GM19238 (cell line): ENCODE measurements around the gene FYB2.

Experiments used
- DNase-seq: peaks from one replicate; pipeline ENCODE4 v3.0.0; 2011; ENCODE audit warnings: low spot score; ENCODE audit not compliant: insufficient read length

Gene FYB2, protein sequence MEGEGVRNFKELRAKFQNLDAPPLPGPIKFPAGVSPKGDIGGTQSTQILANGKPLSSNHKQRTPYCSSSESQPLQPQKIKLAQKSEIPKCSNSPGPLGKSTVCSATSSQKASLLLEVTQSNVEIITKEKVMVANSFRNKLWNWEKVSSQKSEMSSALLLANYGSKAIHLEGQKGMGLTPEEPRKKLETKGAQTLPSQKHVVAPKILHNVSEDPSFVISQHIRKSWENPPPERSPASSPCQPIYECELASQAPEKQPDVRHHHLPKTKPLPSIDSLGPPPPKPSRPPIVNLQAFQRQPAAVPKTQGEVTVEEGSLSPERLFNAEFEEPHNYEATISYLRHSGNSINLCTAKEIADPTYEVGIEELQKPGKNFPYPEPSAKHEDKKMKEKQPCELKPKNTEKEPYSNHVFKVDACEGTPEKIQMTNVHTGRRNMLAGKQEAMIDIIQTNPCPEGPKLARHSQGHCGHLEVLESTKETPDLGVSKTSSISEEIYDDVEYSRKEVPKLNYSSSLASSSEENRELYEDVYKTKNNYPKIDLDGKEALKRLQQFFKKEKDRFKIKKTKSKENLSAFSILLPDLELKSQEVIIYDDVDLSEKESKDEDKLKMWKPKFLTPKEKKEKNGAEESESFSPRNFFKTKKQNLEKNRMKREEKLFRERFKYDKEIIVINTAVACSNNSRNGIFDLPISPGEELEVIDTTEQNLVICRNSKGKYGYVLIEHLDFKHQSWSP

DNA sequence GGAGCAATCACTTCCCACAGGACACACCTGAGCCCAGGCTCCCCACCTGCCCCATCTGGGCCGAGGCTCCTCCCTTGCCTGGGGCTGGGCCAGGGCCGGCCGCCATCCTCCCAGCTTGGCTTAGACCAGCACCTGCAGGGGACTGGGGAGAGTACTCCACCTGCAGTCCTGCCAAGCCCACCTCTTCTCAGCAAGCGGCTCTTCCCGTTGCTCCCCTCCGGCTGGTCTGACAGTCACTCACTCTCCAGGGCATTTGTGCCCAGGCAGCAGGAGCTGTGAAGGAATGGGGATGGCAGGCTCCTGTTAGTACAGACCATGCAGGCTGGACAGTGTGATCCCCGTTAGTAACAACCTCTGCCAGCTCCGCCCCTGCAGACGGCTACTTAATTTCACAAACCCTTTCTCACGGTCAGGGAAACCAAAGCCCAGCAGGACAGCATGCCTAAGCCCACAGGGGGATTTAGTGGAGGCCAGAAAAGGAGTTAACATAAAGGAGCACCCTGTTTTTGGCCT lies at the start of gene FYB2:
Gene FYB2, minus strand, starts transcription at position 18 of the 513 bp plus-strand sequence. CDS start 114 bp downstream, outside the sequence.
- DNase-seq: no peak

DNA sequence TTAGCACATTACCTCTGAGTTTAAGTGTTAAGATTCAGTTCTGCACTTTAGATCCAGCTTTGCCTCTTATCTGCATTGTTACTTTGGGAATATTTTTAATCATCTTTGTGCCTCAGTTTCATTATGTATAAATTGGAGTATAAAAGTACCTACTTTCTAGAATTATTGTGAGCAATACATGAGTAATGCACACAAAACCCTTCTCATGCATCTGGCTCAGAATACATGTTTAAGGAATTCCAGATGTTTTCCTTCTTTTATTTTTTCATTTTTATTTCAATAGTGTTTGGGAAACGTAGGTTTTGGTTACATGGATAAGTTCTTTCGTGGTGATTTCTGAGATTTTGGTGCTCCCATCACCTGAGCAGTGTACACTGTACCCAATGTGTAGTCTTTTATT lies 49.6 kb upstream of the FYB2 start:
- DNase-seq: no peak

DNA sequence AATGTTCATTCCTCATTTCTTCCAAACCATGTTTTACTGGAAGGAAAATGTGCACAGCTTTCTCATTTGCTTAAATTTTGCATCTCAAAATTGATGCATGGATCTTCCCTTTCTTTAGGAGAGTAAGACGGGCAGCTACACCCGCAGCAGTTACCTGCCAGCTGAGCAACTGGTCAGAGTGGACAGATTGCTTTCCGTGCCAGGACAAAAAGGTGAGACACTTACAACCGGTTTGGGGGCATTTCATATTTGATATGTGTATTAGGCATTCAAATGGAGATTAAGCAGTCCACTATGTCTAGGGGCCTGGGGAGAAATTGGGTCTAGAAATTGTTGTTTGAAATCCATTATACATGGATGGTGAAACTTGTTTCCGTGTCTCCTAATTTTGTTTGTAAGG lies 48.3 kb upstream of the FYB2 start:
- DNase-seq: no peak

DNA sequence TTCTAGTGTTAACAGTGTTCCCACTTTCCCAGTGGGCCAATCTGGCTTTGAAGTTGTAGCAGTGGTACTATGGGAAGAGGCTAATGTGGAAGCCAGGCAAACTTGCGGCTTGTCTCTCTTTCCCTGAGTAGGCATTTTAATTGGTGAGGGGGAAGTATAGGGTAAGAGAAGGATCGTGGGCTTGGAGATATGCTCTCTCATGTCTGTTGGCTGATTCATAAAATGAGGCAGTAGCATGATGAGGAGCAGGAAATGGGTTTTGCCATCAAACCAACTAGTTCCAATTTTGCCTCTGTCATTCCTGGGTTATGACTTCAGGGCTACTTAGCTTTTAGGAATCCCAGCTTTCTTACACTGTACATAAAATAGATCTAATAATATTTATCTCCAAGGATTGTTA lies 47.5 kb upstream of the FYB2 start:
- no peak for DNase-seq

DNA sequence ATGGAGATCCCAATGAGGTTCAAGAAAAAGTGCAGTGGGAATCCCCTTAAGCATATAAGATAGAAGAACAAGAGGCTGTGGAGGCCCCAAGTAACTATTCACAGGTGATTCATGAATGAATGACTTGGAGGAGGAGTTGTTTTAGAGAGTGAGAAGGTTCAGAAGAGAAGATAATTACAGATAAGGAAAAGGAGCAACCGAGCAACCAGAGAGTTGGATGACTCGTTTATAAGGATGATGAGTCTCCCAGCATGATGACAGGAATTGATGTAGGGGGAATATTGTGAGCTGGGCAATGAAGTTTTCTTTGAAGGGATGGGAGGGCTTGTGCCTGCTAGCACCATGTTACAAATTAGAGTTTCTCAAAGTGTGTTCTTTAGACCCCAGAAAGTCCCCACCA lies 45.2 kb upstream of the FYB2 start:
- no peak for DNase-seq

DNA sequence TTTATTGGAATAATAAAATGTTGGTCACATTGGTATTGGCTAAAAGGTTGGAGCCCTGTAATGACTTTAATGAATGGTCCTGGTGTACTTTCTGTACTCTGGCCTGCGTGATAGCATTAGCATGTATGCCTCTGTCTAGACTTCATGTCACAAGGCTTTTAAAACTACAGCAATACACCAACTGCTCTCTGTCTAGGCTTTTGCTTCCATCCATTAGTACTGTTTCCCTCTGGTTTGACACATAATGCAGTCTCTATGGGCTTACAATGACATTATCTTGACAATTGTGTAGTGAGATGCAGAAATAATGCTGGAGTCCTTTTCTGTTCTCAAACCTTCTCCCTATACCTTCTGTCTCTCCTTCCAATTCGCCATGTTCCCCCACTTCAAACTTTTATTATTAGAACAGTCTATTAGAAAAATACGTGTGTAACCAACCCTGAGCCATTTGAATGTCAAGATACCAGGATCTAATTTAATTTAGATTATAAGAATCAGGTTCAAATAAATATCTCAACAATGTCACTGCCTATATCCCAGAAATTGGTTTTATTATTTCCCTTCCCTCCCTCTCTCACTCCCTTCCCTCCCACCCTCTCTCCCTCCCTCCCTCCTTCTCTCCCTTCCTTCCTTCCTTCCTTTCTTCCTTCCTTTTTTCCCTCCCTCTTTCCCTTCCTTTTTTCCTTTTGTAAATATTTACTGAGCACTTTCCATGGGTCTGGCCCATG lies 44.2 kb upstream of the FYB2 start:
- DNase-seq: no peak

DNA sequence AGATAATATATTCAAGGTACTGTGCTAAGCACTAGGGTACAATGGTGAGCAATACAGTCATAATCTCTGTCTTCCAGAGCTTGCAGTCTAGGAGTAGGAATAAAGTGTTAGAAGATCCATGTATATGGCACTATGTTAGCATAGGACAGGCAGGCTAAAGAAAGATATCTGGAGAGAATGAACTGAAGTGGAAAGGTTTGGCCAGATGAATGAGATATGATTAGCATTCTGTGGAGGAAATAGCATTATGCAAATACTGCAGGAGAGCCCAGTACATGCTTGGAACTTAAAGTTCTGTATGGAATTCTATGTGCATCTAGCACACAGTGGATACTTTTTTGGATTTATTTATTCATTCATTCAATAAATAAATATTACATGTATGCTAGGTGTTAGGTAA lies 40.1 kb upstream of the FYB2 start:
- DNase-seq: no peak

DNA sequence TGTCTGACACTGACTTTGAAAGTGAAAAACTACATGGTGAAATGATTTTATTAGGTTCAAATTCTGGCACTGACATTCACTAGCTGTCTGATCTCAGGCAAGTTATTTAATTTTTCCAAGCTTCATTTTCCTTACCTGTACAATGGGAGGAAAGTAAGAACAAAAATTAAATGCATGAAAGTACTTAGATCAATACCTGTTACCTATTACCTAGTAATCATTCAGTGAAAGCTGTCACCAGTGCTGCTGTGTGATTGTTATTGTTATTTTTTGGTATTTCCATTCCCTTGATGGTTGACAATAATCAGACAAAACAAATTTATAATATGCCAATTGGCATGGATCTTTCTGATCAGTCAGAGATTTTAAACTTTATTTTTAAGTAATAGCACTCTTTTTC lies 37.0 kb upstream of the FYB2 start:
- no peak for DNase-seq

DNA sequence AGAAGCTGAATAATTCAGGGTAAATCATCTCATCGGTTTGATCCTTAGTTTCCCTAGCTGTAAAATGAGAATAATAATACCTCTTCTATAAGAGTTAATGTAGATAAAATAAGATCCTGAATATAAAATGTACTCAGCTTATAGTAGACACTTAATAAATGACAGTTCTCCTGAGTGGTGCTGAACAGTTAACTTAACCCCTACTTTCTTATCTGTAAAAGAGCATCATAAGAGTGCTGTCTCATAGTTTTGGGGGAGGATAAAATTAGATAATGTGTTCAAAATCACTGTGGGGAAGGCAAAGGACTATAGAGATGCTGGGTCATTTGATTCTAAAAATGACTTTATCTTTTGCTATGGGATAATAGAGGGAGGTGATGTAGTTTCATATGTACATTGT lies 36.0 kb upstream of the FYB2 start:
- DNase-seq: no peak

DNA sequence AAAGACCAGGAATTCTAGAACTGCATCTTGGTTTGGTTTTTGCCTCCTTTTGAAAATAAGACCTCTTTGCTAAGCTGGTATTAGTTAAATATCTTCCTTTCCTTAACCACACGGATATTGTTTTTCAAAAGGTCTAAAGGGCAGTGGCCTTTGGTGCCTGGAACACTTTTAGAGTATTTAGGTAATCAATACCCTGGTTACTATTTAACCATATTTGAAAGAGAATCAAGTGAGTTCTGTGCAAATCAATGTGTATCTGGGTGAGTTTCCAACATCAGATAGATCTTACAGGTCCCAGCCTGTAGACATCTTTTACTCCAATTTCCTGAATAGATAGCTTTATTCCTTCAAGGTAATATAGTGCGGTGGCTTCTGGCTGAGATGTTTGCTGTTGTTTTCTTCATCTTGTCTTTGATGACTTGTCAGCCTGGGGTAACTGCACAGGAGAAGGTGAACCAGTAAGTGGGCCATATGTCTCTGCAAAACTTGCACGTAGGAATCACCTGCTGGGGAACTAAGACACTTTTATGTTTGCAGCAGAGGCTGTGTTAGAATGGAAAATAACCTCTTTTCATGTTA lies 35.4 kb upstream of the FYB2 start, which contains the start of gene C8A:
Gene C8A, plus strand, starts transcription at position 277 of the 579 bp plus-strand sequence. Its CDS starts 105 bp downstream, at position 382.
- no peak for DNase-seq

DNA sequence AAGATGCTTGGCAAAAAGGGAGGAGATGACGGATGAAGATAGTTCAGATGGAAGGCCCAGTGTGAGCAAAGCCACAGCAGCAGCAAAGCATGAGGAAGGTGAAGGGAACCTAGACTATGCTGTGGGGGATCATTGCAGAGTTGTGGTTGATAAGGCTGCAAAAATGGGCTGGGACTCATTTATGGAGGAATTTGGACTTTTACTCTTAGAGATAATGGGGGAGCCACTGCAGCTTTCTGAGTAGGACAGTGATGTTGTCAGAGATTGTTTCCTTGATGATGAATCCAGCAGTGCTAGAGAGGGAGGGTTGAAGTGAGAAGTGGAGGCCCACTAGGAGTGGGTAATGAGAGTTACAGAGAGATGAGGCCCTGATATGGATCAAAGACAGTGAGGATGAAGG lies 33.3 kb upstream of the FYB2 start:
- no peak for DNase-seq

DNA sequence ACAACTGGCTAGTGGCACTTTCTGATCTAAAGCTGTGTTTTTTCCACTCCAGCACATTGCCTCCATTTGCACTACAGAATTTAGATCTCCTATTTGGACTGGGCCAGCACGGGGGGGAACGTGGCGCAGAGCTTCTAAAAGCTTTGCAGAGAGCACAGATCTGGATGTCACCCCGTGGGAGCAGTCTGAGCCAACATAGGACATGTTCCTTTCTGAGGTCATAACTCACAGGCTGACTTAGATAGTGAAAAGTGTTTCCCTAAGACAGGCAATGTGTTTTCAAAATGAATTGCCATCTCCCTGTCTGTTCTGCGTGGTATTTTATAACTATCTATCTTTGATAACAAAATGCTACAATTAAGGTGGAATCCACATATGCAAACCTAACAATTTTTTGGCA lies 31.7 kb upstream of the FYB2 start:
- DNase-seq: no peak

DNA sequence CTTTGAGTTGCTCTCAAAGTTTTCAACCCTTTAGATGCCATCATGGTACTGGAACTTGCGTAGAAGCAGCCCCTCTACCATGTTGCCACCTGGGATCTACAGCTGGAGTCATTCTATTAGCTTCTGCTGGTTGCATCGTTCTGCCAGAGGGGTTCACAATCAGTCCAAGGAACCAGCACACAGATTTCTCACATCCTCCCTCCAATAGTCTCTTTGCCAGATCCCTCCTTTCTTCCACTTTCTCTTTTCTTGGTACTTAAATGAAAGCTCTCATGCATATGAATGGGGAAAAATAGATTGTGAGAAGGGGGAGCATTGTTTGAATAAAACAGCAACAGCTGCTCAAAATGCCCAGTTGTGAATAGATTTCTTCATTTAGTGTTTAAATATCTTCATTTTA lies 31.2 kb upstream of the FYB2 start:
- no peak for DNase-seq

DNA sequence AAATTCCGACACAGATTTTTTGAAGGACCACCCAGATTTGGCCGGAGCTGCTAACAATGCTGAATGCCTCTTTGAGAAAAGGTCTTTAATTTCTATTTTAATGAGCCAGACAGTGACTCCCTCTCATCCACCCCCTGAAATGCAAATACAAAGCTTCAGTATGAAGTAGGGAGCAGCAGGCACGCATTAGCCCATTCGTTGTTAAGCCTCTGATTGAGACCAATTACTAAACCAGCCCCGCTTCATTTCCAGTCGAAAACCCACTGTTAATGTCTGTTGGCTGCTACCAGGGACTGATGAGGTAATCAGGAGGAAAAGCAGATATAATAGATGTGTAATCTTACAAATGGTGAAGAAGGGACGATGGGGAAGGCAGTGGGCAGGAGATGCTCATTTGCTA lies 30.5 kb upstream of the FYB2 start:
- no peak for DNase-seq

DNA sequence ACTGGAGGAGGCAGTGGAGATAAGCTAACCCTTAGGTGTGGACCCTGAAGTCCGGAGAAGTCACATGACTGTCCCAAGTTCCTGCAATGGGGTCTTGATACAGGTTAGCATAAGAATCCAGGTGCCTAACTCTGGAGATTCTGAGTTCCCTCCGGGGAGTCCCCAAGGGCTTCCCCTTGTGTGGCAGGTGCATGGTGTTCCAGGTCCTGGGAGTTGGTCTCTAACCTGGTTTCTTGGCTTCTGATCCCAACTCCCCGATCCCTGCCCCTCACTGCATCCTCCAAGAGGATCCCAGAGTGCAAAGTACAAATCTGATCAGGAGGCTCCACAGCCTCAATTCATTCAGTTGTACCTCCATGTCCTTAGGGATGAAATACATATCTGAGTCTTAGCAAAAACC lies 26.1 kb upstream of the FYB2 start:
- no peak for DNase-seq

DNA sequence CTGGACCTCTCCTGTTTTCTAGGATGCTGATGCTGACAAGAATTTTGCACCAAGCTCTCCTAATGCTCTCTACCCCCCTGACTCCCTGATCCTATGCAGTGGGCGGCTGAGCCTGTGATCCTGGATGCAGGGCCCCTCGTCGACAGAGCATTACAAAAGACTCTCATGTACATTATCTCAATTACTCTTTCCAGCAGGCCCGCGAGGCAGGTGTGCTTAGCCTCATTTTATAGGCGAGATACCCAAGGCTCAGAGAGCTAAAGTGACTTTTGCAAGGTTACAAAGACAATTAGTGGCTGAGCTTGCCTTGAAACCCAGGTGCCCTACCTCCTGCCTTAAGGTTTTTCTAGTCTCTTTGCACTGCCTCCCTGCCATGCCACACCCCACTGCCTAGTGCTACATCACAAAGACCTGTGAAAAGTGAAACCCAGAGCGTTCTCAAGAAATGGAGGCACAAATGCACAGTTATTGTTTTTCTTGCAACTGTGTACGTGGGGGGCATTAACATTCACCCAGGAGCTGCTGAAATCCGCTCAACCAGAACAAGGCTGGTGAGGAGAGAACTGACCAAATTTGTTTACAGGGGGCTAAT lies 25.4 kb upstream of the FYB2 start:
- DNase-seq: no peak

DNA sequence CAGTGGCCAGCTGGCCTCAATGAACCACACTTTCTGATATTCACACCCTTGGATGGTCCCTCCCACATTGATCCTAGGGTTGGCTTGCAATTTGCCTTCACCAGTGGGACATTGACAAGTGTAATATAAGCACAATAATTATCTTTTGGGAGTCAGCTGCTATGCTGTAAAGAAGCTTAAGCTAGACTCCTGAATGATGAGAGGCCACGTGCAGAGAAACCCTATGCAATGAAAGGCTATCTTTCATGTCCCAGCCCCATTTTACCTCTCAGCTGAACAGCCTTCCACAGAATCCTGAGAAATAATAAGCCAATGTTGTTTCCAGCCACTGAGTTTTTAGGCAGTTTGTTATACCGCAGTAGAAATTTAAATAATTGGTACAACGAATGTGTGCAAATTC lies 24.3 kb upstream of the FYB2 start:
- DNase-seq: no peak

DNA sequence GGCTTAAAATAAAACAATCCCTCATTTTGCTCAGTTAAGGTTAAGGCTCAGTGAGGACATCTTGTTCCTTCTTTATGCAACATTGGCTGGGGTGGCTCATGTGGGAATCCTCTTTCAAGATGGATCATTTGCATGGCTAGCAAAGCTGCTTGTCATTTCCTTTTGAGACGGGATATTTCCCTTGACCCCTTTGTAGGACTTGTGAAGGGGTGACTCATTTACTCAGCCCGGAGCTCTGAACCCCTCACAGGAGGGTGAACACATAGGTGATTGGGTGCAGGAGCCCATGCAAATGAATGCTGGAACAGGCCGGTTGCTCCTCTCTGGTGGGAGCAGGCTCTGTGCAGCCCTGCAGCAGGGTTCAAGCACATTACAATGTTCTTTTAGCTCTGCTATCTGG lies 19.6 kb upstream of the FYB2 start:
- no peak for DNase-seq

DNA sequence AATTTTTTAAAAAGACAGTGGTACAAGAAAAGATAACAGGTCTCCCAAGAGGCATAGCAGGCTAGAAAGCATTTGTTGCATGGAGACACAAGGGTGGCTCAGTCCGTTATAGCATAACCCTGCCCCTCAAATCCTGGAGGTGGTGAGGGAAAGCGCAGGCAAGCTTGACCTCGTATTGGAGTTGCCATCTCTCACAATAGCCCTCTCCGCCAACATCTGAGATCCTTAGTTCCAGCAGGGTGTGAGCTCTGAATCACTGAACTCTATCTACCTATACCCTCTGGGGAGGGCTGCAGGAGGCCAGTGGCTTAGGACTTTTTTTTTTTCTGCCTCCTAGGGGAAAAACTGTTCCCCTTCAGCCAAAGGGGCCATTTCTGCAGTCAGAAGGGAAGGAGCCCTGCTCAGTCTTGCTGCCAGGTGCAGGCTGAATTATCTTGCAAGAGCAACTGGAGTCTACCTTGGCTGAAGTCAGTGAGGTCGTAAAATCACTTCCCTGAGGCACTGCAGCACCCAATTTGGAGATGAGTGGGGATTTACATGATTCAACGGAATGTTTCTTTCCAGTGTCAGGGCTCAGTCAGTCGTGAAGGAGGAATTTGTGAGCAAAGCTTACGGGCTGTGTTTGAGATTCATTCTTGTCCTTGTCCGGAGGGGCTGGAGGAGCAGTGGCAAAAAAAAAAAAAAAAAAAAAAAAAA lies 18.2 kb upstream of the FYB2 start:
- DNase-seq: no peak

DNA sequence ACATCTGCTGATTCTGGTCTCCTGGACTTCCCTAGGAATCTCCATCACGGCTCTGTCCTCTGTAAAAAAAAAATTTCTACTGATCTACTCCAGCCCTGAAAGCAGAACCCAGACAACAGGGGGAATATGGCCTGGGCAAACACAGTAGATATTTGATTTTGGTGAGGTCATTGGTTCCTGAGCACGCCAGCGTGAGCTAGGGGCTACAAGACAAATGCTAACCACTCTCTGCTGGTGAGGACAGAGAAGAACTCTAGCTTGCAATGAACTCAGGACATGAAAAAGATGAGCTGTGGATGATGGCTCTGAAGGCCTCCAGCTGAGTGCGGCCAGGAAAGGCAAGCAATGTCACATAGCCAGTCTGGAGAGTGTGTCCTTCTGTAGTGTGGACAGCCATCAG lies 17.2 kb upstream of the FYB2 start:
- DNase-seq: no peak

DNA sequence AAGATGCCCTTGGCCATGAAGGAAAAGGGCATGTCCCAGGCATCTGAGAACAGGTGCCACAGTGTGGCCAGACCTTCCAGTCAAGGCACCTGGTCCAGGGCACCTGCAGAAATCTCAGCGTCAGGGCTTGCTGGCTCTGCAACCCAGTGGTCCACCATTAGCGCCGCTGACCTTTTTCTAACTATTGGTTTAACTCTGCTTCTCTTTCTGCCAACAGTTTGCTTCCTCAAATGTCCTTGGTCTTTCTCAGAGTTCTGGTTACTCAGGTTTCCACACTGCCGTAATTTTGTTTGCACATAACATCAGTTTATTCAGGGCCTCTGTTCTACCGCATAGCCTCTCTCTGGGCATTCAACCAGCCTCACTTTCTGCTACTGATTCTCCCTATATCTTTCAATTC lies 16.5 kb upstream of the FYB2 start:
- no peak for DNase-seq
